Right lobe of liver (tissue), 4 donors: ENCODE data around the gene SSBP2.

Source experiments
- POLR2A ChIP-seq: fragments of 450-650 bp; IDR thresholded peaks from one replicate; pipeline ENCODE4 v1.6.1; 2017; ENCODE audit warnings: antibody characterized with exemption, mild to moderate bottlenecking
- TF ChIP-seq, protein P1 (sequence below), 4 donors: fragments of 200-600 bp in 3 of 4; fragments of 450-650 bp in 1 of 4; IDR thresholded peaks; one replicate each; pipeline versions ENCODE4 v1.5.1 to v1.8.0; 2016 to 2022; ENCODE audit warnings: antibody characterized with exemption in 4 of 4, mild to moderate bottlenecking in 2 of 4
- donor health status: DM: no; HTN: no; CAD: no.
- donor health status: DM: no; HTN: no; CAD: no.
- donor health status: DM: no; HTN: yes; CAD: no.

DNA sequence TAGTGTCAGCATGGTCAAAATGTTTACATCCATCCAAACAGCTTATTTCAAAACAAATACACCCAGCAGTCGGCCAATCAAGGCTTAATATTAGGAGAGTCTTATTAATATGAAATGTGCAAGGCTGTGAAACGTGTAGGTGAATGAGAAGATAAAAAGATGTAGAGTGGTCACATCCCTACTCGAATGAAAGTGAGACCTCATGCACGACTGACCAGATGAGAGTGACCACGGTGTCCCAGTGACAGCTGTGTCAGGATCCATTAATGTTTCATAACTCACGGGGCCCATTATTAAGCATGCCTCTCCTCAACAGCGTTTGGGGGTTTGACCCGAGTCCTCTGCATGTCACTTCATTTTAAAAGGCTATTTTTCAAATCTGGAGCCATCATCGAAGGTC is 39.4 kb upstream of the SSBP2 start:
- TF ChIP-seq, protein P1, sequence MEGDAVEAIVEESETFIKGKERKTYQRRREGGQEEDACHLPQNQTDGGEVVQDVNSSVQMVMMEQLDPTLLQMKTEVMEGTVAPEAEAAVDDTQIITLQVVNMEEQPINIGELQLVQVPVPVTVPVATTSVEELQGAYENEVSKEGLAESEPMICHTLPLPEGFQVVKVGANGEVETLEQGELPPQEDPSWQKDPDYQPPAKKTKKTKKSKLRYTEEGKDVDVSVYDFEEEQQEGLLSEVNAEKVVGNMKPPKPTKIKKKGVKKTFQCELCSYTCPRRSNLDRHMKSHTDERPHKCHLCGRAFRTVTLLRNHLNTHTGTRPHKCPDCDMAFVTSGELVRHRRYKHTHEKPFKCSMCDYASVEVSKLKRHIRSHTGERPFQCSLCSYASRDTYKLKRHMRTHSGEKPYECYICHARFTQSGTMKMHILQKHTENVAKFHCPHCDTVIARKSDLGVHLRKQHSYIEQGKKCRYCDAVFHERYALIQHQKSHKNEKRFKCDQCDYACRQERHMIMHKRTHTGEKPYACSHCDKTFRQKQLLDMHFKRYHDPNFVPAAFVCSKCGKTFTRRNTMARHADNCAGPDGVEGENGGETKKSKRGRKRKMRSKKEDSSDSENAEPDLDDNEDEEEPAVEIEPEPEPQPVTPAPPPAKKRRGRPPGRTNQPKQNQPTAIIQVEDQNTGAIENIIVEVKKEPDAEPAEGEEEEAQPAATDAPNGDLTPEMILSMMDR (IDR thresholded peaks at IDR 0.05), result no peak
- no peak for TF ChIP-seq POLR2A
